ENCODE data around the gene GLRA3.
"Not testable (repeated sequence)": the region's sequence is repeated elsewhere in the genome, so short reads cannot be mapped to it uniquely, and the experiment has no call there.

The GLRA3 gene

DNA sequence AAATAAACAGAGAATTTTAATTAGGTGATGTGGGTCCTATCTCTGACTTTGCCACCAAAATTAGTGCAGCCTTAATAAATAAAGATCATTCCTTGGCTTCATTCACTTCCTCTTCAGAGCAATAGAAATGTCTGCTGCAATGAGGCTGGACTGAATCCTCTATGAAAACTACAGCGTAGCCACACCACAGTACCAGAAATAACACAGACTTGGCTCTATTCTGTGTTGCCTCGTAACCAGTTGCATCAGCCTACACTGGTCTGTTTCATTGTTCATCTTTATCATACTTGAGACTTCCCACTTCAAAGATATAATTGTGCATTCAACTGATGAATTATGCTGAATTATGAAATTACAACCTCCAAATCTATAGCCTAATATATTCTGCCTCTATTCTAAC is 15.8 kb downstream of the GLRA3 start:
- intact Hi-C loops (cut with DNase I): no loop called here
- DNase-seq: no peak

DNA sequence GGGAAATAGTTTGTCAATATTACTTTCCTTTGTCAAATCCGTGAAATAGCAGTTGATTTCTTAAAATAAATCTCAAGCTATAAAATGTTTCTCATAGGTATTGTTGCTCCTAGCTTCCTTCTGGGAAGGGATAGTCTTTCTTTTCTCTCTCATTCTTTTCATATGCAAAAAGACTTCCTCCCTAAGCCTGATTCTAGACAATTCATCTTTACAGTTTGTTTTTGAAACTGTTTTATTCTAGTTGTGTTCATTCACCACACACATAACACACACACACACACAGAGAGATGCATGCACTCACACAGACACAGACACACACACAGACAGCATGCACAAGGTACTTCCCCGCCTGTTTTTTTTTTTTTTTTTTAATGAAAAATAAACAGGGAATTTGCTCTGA is 18.2 kb downstream of the GLRA3 start:
- no peak for DNase-seq
- intact Hi-C loops (cut with DNase I): no loop called here

DNA sequence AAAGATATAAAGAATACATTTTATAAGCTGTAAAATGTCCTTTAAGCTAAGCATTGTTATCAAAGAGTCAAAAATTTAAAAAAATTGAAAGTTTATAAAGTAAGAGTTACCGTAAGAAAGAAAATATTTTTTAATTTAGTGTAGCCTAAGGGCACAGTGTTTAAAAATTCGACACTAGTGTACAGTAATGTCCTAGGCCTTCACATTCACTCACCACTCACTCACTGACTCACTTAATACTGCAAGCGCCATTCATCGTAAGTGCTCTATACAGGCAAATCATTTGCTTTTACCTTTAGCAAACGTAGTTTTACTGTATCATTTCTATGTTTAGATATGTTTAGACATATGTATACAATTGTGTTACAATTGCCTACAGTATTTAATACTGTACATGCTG is 20.2 kb downstream of the GLRA3 start:
- intact Hi-C loops (cut with DNase I): no loop called here
- no peak for DNase-seq

DNA sequence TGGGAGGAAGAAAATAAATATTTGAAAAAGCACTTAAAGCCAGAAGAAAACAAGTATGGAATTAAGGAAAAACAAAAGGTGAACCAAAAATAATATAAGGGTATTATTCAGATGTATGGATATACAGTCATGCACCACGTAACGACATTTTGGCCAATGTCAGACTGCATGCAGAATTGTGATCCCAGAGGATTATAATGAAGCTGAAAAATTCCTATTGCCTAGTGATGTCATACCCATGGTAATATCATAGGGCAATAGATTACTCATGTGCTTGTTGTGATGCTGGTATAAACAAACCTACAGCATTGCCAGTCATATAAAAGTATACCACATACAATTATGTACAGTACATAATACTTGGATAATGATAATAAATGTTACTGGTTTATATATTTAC is 20.9 kb downstream of the GLRA3 start:
- DNase-seq: no peak
- intact Hi-C loops (cut with DNase I): no loop called here

DNA sequence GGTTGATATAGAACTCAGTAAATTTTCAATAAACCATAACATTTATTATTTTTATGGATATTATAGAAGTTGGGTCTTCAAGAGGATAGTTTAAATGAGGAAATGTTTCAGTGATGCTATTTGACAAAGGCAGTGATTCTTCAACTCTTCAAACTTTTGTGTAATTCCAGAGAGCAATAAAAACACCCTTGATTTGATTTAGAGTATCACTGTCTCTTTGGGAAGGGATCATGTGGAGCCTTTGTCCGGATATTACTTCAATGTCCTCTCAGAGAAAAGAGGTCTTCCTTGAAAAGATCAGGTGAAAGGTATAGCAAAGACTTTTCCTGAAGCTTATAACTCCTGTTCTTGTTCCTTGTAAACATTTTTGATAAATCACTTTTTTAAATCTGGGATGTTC is 23.3 kb downstream of the GLRA3 start:
- no peak for DNase-seq
- intact Hi-C loops (cut with DNase I): no loop called here

DNA sequence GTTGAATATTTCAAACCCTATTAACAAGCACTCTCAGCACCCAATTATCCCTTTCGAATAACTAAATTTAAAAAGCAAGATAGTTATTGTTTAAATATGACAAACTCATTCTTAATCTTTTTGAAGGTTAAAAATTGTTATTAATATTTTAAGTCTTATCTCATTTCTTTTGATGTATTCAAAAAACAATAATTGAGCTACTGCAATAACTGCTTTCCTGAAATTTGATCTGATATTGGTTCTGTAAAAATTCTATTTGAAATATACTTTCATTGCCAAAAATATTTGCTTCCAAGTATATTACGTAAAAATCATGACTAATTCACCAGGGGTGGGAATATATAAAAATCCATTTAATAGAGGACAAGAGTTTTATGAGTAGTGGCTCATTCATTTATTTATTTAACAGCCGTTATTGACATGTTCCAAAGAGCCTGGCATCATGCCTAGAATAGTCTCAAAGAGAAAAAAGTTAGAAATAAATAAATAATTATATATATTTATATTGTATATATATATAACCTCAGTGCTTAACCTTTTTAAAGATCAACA is 34.4 kb downstream of the GLRA3 start:
- intact Hi-C loops (cut with DNase I): no loop called here
- DNase-seq: no peak

DNA sequence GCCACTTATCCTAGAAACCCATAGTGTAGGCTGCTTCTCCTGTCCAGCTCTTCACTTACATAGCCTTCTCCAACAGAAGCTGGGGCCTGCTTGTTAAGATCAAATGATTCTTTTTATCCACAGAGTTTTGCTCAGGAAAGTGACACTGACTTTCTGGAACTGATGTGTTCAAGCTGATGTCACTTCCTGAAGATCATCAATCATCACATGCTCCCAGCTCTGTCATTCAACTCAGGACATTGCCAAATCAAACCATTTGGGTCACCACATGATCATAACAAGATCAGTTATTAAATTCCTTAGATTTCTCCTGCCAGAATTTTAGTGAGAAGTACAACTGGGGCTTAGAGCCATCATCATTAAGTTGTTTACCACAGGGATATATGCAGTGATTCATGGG is 39.4 kb downstream of the GLRA3 start:
- no peak for DNase-seq
- intact Hi-C loops (cut with DNase I): no loop called here

DNA sequence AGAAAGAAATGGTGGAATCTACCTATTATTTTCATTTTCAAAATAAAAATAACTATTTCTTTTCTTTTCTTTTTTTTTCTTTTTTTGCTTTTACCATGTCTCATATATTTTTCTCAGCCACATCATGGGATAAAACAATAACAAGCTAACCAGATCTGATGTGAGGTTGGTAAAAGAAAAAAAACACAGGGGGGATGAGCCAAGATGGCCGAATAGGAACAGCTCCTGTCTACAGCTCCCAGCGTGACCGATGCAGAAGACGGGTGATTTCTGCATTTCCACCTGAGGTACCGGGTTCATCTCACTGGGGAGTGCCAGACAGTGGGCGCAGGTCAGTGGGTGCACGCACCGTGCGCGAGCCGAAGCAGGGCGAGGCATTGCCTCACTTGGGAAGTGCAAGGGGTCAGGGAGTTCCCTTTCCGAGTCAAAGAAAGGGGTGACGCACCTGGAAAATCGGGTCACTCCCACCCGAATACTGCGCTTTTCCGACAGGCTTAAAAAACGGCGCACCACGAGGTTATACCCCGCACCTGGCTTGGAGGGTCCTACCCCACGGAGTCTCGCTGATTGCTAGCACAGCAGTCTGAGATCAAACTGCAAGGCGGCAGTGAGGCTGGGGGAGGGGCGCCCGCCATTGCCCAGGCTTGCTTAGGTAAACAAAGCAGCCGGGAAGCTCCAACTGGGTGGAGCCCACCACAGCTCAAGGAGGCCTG is 50.6 kb downstream of the GLRA3 start:
- intact Hi-C loops (cut with DNase I): not testable (repeated sequence)
- peak in 1 of 10 donors; percentile 57 for DNase-seq

DNA sequence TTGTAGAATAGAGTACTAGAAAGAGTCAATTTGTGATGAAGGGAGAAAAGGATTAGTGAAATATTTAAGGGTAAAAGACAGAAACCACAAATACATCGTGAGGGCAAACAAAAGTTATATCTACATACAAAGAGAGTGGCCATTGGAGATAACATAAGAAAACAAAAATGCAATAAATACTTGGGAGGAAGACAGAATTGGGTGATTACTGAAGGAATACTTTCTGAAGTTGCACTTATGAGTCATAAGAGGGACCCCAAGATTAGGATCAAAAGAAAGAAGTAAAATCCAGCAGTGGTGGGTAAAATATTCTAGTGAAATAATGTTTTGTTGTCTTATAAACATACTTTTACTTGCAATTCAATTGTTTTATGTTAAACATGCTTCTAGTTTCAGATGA is 53.7 kb downstream of the GLRA3 start:
- DNase-seq: no peak
- intact Hi-C loops (cut with DNase I): no loop called here

DNA sequence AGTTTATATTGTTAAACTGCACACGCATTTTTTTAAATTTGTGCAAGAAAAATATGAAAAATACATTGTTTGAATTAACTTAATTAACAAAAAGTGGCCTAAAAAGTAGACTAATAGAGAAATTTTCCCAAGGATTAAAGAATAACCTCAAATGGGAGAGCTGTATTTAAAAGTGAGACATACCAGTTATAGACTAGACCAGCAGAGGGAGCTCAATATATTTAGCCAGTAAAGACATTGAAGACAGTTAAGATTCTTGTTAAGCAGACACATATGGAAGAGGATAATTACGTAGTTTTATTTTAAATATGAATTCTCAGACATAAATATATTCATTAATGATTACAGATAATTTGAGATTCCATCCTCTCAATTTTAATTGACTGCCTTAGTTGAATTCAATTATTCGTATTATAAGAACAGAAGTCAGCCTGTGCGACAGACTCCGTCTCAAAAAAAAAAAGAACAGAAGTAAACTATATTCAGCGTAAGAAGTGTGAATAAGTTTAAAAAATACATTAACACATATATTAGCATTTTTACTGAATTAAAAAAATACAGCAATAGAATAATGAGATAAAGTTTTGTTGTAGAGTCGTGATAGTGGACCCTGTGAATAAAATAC is 64.8 kb downstream of the GLRA3 start:
- intact Hi-C loops (cut with DNase I): loop anchor here (2.0 kb wide), 1 partner anchor 773 kb away; no protein-coding TSS in a partner anchor
- DNase-seq: no peak

DNA sequence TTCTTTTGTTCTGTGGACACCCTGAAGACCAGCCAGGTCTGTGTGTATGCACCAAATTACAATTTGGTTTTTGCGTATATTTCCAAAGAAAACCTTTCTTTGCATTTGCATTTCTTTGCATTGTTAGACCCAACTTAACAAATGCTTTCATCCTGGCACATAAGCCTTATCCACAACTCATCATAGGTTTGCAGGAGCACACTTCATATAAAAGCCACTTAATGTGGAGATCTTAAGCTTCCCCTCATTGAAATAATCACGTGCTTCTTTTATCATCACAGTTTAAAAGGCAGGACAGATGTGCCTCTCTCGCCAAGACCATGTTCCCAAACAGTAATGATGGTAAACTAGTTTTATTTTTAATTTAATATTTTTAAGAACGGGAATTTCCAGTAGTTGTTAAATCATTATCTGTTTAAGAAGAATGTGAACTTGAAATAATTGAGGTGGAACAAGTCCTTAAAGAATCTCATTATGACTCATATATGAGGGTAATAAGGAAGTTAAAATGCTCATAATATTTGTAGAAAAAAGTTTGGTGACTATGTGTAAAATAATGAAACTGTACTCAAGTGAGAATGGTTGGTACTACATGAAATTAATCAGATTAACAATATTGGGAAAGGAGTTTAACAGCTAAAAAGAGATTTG is 65.5 kb downstream of the GLRA3 start:
- intact Hi-C loops (cut with DNase I): loop anchor here (2.0 kb wide), 1 partner anchor 773 kb away; no protein-coding TSS in a partner anchor
- DNase-seq: no peak

DNA sequence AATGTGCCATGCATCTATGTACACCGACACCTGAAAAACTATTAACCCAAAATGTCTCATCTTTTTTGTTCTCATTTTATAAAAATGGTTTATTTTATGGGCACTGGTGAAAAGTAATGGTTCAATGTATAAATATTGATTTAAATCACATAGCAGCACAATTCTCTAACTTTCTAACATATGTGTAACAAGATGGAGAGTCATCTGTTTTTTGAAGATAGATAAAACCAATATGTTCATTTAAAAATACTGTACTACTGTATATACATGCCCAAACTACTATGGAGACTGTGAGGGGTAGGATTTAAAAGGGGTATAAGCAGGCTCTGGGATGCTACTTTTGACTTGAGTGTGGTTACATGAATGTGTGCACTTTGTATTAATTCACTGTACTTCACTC is 67.6 kb downstream of the GLRA3 start:
- DNase-seq: no peak
- intact Hi-C loops (cut with DNase I): no loop called here

DNA sequence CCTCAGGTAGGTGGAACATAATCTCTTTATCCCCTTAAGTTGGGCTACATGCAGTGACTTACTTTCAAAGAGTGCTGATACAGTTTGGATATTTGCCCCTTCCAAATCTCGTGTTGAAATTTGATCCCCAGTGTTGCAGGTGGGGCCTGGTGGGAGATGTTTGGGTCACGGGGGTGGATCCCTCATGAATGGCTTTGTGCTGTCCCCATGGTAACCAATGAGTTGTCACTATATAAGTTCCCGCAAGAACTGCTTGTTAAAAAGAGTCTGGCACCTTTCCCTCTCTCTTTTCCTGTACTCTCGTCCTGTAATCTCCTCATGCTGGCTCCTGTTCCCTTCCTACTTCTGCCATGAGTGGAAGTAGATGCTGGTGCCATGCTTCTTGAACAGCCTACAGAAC is 71.3 kb downstream of the GLRA3 start:
- DNase-seq: no peak
- intact Hi-C loops (cut with DNase I): no loop called here

DNA sequence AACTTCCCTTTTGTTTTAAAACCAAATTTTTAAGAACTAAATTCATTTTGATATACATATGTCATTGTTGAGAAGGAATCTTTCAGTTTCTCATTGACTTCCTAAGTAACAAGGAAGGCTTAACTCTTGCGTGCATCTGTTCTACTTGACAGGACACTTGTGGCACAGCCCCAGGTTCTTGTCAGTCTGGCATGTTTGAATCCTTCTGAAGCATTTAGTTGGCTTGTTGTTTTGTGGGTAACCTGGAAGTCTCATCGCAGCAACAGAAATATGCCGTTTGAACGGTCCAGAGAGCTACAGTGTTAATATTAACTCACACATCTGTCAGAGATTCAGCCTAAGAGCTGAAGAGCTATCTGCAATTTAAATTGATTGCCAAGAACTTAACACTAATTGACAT is 76.0 kb downstream of the GLRA3 start:
- DNase-seq: no peak
- intact Hi-C loops (cut with DNase I): no loop called here

DNA sequence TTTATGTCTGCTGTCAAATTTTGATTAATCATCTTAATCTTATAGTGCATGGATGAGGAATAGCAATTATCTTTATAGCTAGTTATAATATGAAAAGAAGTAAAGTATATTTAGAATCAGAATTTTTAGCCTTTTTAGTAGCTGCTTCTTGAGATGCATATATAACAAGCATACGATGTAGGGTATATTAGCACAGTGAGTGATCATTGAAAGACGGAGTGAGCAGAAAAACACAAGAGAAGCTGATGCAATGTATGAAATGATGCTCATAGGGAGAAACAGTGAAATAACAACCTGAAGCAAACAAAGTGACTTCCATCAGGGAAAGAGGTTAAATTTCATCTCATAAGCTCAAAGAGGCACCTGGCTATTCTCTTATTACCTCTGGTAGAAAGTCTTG is 77.0 kb downstream of the GLRA3 start:
- intact Hi-C loops (cut with DNase I): no loop called here
- no peak for DNase-seq

DNA sequence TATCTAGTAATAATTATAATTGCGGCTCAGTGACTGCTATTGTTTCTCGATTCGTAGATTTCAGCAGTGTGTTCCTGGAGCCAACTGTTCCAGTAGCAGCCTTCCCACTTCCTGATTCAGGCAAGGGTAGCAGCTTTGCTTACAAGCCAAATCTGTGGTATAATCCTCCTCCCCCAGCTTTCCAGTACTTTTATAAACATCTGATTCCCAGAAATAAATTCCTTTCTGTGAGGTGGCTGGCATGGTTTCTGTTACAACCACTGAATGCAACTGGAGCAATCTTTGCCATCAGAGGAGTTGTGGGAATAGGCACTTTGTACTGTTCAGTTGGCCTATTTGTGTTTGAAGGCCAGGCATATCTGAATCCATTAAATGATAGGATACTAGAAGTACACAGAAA is 80.0 kb downstream of the GLRA3 start:
- intact Hi-C loops (cut with DNase I): no loop called here
- peak in 1 of 10 donors; percentile 4 for DNase-seq

DNA sequence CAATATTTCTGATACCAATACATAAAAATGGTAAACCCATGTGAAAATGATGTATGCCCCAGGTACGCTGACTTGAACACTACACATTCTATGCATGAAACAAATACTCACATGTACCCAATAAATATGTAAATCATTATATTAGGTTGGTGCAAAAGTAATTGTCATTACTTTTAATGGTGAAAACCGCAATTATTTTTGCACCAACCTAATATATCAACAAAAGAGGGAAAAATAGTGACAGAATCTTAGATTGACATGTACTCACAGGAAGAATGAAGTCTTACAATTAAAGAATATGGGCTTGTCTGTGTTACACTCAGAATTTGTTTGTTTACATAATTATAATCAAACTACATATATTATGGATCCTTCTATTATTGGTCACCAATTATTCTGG is 82.3 kb downstream of the GLRA3 start:
- DNase-seq: no peak
- intact Hi-C loops (cut with DNase I): no loop called here

DNA sequence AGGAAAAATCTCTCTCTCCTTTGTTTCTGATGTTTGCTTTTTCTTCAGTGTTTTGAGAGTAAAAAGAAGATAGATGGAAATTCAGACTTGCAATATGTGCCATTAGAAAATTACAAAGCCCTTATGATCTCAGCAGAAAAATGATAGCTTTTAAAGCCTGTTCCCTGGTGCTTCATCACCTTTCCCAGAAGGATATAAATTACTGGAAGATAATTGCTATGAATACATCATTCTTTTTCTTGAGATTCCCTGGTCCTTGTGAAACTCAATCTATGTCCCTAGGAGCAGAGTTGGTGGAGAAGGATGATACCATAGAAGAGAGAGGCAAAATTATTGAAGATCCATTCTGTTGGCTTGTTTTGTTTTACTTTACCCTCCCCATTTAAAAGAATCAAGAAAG is 86.5 kb downstream of the GLRA3 start:
- intact Hi-C loops (cut with DNase I): no loop called here
- DNase-seq: no peak

DNA sequence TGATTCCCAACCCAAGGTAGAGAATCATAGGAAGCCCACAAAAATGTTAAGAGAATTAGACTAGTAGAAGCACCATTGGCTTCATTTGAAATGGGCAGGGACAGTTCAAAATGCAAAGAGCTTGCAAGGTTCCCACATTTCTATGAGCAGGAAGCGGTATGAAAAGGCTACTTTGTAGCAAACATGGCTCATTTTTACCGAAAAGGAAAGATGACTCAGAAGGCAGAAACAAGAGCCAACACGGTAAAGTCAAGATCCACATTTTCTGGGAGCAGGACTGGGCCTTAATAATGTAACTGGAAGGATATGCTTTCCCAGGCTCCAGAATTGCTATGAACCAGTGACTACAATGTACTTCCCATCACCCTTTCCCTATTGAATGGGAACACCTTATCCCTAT is 89.5 kb downstream of the GLRA3 start:
- DNase-seq: no peak
- intact Hi-C loops (cut with DNase I): no loop called here

DNA sequence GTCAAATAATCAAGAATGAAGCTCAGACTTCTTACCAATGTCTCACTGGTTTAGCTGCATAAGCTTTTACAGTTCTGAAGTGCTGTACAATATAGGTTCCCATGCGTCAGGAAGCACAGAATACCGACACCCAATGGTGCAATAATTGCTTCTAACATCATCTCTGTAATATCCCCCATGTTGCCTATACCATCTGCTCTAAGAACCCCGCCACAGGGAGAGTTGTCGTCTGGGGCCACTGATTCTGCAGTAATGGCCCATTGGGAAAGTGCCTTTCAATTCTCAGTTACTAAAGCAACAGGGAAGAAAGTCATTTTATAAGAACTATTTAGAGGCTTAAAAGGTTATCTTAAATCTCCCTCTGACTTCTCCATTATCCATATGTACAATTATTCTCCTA is 94.9 kb downstream of the GLRA3 start:
- no peak for DNase-seq
- intact Hi-C loops (cut with DNase I): no loop called here

DNA sequence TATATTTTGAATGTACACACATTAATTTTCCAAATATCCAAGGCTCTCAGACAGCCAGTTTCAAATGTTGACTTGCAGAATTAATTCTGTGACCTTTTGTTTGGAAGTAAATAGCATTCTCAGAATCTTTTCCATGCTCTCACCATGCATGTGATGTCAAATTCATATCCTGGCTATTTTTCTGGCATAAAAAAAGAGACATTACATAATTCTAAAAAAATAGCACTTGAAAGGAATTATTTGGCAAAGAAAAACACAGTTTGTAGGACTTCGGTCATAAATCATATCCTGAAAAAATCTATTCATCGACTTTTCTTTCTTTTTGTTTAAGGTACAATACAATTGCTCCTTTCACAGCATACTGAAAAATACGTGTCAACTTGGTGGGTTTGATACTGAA is 111.2 kb downstream of the GLRA3 start:
- intact Hi-C loops (cut with DNase I): loop anchor here (5.0 kb wide), 1 partner anchor 356 kb away; no protein-coding TSS in a partner anchor
- DNase-seq: no peak
